Measurements from ENCODE around the gene TMEM109.

- no peak for TF ChIP-seq CTCF (conservative IDR thresholded peaks at IDR 0.05; ENCODE audit: low read length)
- TF ChIP-seq EZH2phosphoT487 (IDR thresholded peaks at IDR 0.05; ENCODE audit: borderline replicate concordance): no peak
These were observed 12.5 kb downstream of the TMEM109 start for GRCh38 chr11:60926500-60926899.
